ENCODE results near the gene WIF1. TPM values are rescaled to one million over a fixed set of nuclear protein-coding genes. Genes with fewer than 3 reads are reported as not detected.

WIF1 gene
- total RNA-seq (2022; extraction: Qiagen RNA extraction; ENCODE audit: low read depth) = not detected in 5 replicates

DNA sequence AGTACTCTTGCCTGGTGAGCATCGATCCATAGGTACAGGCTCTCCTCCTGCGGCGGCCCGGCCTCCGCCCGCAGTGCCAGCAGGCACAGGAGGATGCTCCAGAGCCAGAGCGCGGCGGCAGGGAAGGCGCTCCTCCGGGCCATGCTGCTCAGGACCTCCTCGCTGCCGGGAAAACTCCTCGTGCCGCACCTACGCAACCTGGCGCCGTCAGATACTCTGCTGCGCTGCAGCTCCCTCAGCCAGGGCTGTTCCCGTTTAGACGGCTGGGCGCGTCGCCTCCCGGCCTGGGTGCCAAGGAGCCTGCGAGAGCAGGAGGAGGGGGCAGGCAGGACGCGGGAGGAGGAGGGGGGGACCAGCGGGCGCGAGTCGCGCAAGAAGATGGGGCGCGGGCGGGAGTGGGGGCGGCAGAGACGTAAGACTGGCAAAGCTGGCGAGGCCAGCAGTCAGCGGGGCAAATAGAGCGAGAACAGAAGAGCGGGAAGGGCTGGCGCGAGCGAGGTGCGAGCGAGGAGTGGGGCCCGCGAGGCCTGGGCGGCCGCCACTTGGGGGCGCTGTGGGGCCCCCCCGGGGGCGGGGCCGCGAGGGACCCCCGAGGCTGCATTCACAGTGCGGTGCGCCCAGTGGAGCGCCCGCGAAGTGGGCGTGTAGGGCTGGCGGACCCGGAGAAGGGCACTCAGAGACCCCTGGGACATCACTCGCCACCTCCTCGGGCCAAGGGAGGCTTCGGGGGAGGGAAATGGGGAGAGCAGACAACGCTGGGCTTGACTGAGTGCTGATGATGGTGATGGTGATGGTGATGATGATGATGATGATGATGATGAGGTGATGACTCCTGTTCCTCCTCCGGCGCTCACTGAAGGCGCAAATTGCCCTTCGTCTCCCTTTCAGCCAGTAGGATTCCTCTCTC is at the start of gene WIF1:
Gene WIF1, minus strand, starts transcription at position 257 of the 907 bp plus-strand sequence. Its CDS starts 114 bp downstream, at position 143.

GRCh38 chr12:65169320-65170208 is 48.5 kb upstream of the WIF1 start, which contains the start of gene LEMD3:
Gene LEMD3 (plus strand): TSS chr12:65169583. CDS start chr12:65169597, 14 bp downstream.

Other genes with a start within 250 kb of the WIF1 start
- 9.7 to 12.4 TPM (median 12.0 TPM) in 5 replicates for gene LEMD3, start 48.3 kb upstream of the WIF1 start, total RNA-seq (2022; extraction: Qiagen RNA extraction; ENCODE audit: low read depth)
- 21.1 to 24.6 TPM (median 23.2 TPM) in 5 replicates for gene MSRB3, start 157.4 kb upstream of the WIF1 start, total RNA-seq (2022; extraction: Qiagen RNA extraction; ENCODE audit: low read depth)